ENCODE data around the gene AMPD1.

- TF ChIP-seq CTCF (IDR thresholded peaks at IDR 0.05; ENCODE audit: low read length) (no peak), EZH2 (optimal IDR thresholded peaks at IDR 0.05; ENCODE audit: low read depth, low read length) (no peak), EZH2phosphoT487 (IDR thresholded peaks at IDR 0.05; ENCODE audit: low read length) (no peak)
Measured at GRCh38 chr1:114660238-114660637, 35.1 kb downstream of the AMPD1 start.
